Measurements from ENCODE around the gene DISC1.

- TF ChIP-seq SP1 (IDR thresholded peaks at IDR 0.05) (no peak), ELF4 (IDR thresholded peaks at IDR 0.05) (no peak), BHLHE40 (IDR thresholded peaks at IDR 0.05; ENCODE audit: borderline replicate concordance) (no peak), ZNF384 (IDR thresholded peaks at IDR 0.05) (no peak), NFRKB (IDR thresholded peaks at IDR 0.05) (no peak), FOXA1 (IDR thresholded peaks at IDR 0.05) (no peak), L3MBTL2 (conservative IDR thresholded peaks at IDR 0.05) (no peak), FOXM1 (IDR thresholded peaks at IDR 0.05; ENCODE audit: borderline replicate concordance) (no peak), SUZ12 (IDR thresholded peaks at IDR 0.05) (no peak), FOXK2 (IDR thresholded peaks at IDR 0.05) (no peak), TARDBP (IDR thresholded peaks at IDR 0.05) (no peak), CTBP1 (IDR thresholded peaks at IDR 0.05; ENCODE audit: borderline replicate concordance) (no peak), ARNT (IDR thresholded peaks at IDR 0.05) (no peak), HDGF (IDR thresholded peaks at IDR 0.05; ENCODE audit: borderline replicate concordance) (no peak)
These were observed 231.1 kb downstream of the DISC1 start for GRCh38 chr1:231857609-231858135.
